ENCODE data around the gene SYT1.

The SYT1 gene

GRCh38 chr12:79071498-79071897, 206.9 kb downstream of the SYT1 start:
- TF ChIP-seq CTCF (conservative IDR thresholded peaks at IDR 0.05; ENCODE audit: control insufficient read depth, insufficient read depth, low read depth, low read length), result no peak
- DNase-seq (ENCODE audit: low read depth), result no peak
- no peak overlapping the region for H3K4me3 ChIP-seq (ENCODE audit: control insufficient read depth, low read depth, low read length)

- no peak for DNase-seq (ENCODE audit: low read depth)
- no peak overlapping the region for H3K4me3 ChIP-seq (ENCODE audit: control insufficient read depth, low read depth, low read length)
- no peak for TF ChIP-seq CTCF (conservative IDR thresholded peaks at IDR 0.05; ENCODE audit: control insufficient read depth, insufficient read depth, low read depth, low read length)
These were observed 208.9 kb downstream of the SYT1 start for GRCh38 chr12:79073506-79073905.

GRCh38 chr12:79082595-79082994, 218.0 kb downstream of the SYT1 start:
- no peak for DNase-seq (ENCODE audit: low read depth)
- H3K4me3 ChIP-seq (ENCODE audit: control insufficient read depth, low read depth, low read length), result no peak overlapping the region
- no peak for TF ChIP-seq CTCF (conservative IDR thresholded peaks at IDR 0.05; ENCODE audit: control insufficient read depth, insufficient read depth, low read depth, low read length)

- peak; percentile 2 for DNase-seq (ENCODE audit: low read depth)
- TF ChIP-seq CTCF (conservative IDR thresholded peaks at IDR 0.05; ENCODE audit: control insufficient read depth, insufficient read depth, low read depth, low read length), result no peak
- H3K4me3 ChIP-seq (ENCODE audit: control insufficient read depth, low read depth, low read length), result no peak overlapping the region
These were observed 218.6 kb downstream of the SYT1 start for GRCh38 chr12:79083181-79083580.

GRCh38 chr12:79085106-79085682, 220.6 kb downstream of the SYT1 start:
- no peak for DNase-seq (ENCODE audit: low read depth)
- no peak for TF ChIP-seq CTCF (conservative IDR thresholded peaks at IDR 0.05; ENCODE audit: control insufficient read depth, insufficient read depth, low read depth, low read length)
- H3K4me3 ChIP-seq (ENCODE audit: control insufficient read depth, low read depth, low read length), result no peak overlapping the region

GRCh38 chr12:79086541-79087296, 222.1 kb downstream of the SYT1 start:
- H3K4me3 ChIP-seq (ENCODE audit: control insufficient read depth, low read depth, low read length), result no peak overlapping the region
- DNase-seq (ENCODE audit: low read depth), result no peak
- no peak for TF ChIP-seq CTCF (conservative IDR thresholded peaks at IDR 0.05; ENCODE audit: control insufficient read depth, insufficient read depth, low read depth, low read length)
